ENCODE results near the gene LAMA5. TPM values are rescaled to one million over a fixed set of nuclear protein-coding genes. Genes with fewer than 3 reads are reported as not detected.

LAMA5 gene
- total RNA-seq, 1 donor: 11.1 TPM

DNA sequence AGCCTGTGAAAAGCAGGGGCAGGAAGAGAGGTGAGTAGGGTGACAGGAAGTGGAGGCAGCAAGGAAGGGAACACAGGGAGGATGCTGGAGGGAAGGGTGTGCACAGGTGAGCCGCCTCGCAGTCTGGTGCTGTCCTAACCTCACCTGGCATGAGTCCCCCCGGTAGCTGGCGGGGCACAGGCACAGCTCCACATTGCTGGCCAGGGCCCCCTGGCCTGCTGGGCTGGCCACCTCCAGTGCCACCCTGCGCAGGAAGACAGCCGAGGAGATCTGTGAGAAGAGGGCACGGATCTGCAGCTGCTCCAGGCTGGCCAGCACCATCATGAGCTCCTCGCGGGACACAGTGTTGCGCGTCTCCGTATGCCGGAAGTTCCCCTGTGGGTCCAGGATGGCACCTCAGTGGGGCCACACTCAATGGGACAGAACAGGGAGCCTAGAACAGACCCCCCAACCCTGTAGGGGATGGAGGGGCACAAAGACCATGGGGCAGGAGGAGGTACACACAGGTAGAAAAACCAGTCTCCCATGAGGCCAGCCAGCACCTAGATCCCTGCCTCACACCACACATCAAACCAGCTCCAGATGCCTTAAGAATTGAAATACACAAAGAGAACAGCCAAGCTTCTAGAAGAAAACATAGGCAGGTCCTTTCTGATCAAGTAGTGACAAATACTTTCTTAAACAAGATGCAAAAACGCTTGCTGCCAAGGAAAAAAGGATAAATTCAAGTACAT is 41.8 kb downstream of the LAMA5 start:
- DNase-seq (ENCODE audit: low read depth): no peak
- no peak overlapping the region for H3K4me3 ChIP-seq (ENCODE audit: low read depth, low read length)
- TF ChIP-seq, protein P1, sequence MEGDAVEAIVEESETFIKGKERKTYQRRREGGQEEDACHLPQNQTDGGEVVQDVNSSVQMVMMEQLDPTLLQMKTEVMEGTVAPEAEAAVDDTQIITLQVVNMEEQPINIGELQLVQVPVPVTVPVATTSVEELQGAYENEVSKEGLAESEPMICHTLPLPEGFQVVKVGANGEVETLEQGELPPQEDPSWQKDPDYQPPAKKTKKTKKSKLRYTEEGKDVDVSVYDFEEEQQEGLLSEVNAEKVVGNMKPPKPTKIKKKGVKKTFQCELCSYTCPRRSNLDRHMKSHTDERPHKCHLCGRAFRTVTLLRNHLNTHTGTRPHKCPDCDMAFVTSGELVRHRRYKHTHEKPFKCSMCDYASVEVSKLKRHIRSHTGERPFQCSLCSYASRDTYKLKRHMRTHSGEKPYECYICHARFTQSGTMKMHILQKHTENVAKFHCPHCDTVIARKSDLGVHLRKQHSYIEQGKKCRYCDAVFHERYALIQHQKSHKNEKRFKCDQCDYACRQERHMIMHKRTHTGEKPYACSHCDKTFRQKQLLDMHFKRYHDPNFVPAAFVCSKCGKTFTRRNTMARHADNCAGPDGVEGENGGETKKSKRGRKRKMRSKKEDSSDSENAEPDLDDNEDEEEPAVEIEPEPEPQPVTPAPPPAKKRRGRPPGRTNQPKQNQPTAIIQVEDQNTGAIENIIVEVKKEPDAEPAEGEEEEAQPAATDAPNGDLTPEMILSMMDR (IDR thresholded peaks at IDR 0.05; ENCODE audit: insufficient read depth, low read length): no peak

DNA sequence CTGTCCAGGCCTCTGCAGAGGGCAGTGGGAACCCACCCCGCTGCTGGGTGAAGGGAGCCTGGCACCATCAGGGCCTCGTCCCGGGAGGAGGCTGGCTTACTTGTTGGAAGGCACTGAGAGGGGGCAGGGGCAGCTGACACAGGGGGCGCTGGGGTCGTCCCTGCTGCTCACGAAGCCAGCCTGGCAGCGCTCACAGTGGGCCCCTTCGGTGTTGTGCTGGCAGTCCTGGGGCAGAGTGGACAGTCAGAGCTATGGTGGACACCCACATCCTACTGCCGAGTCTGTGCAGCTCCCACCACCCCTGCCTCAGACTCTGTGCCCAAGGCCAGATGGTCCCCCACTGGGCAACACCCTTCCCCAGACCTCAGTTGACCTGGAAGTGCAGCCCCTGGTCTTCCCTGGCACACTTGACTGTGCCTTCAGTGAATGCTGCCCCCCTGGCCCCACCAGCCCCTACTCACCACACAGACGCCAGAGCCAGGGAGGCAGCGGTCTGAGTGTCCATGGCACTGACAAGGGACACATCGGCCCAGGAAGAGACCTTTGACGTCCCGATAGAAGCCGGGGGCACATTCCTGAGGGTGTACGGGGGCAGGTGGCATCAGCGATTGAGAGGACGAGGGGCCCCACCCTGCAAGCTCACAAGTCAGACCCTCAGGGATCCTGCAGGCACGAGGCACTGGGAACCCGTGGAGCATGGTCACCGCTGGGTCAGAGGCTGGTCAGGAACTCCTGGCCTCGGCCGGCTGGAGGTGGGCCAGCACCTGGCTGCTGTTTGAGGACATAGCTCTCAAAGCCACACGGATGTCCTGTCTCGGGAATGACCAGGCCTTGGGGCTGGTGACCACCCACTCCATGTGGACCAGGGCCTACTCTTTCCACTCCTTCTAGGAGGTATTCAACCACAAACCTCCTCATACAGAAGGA is 42.9 kb downstream of the LAMA5 start:
- DNase-seq (ENCODE audit: low read depth): no peak
- TF ChIP-seq, protein P1 (IDR thresholded peaks at IDR 0.05; ENCODE audit: insufficient read depth, low read length): no peak
- no peak overlapping the region for H3K4me3 ChIP-seq (ENCODE audit: low read depth, low read length)

DNA sequence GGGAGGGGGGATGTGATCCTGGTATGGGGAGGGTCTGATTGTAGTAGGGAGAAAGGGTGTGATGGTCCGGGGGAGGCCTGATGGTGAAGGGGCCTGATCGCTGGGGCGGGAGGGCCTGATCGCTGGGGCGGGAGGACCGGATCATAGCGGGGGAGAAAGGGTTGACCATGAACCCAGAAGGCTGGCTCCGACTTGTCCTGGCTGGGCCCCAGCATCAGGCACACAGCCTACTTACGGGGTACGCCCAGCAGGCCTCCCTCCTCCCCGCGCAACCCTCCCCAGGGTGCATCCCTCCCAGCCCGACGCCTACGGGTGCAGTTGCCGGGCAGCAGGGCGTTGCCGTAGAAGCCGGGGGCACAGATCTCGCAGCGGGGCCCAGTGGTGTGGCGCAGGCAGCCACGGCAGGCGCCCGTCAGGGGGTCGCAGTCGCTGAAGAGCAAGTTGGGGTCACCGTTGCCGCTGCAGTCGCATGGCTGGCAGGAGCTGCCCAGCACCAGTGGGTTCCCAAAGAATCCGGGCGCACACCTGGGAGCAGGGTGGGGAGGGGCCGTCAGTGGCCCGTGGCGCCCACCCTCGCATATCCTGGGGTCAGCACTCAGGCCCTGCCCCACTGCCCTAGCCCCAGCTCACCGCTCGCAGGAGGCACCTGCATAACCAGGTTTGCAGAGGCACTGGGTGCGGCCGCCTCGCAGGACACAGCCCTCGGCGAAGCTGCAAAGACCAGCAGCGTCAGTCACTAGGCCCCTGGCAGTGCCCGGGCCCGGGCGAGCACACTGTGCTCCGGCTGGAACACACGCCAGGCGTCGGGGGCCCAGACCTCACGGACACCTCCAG is 43.7 kb downstream of the LAMA5 start:
- TF ChIP-seq, protein P1 (IDR thresholded peaks at IDR 0.05; ENCODE audit: insufficient read depth, low read length): no peak

DNA sequence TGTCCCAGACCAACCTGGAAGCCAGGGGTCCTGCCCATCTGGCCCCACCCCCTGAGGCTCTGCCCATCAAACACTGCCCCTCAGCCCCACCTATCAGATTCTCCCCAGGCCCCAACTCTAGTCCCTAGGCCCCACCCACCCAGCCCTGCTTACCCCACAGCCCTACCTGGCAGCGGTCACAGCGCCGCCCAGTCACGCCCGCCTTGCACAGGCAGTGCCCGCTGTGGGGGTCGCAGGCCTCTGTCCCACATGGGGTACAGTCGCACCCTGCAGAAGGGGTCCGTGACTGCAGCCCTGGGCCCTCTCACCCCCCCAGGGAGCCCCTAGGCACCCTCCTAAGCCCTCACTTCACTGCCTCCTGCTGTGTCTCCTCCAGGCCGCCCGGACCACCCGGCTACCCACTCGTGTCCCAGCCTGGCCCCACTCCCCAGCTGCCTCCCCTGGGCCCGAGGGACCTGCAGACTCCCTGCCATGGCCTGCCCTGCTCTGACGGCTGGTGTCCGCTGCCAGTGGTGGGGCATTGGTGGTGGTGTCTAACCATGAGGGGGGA is 44.5 kb downstream of the LAMA5 start:
- TF ChIP-seq, protein P1 (IDR thresholded peaks at IDR 0.05; ENCODE audit: insufficient read depth, low read length): no peak
- H3K4me3 ChIP-seq (ENCODE audit: low read depth, low read length): no peak overlapping the region
- no peak for DNase-seq (ENCODE audit: low read depth)

More for the DNA sequence above, 43.7 kb downstream of the LAMA5 start:
- no peak for DNase-seq (ENCODE audit: low read depth)
- H3K4me3 ChIP-seq (ENCODE audit: low read depth, low read length): no peak overlapping the region

DNA sequence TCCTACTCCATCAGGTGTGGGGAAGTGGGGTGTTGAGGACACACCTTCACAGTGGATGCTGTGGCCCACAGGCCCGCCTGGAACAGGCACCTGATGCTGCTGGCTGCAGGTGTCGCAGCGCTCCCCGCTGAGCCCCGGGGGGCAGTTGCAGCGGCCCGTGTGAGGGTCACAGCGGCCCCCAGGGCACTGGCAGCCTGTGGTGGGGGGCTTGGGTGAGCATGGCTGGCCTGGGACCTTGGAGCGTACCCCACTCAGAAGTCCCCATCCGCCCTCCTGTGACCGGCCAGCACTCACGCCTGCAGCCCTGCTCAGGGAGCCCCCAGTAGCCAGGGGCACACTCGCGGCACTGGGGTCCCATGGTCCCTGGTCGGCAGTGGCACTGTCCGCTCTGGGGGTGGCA is 45.1 kb downstream of the LAMA5 start:
- H3K4me3 ChIP-seq (ENCODE audit: low read depth, low read length): no peak overlapping the region
- DNase-seq (ENCODE audit: low read depth): no peak
- TF ChIP-seq, protein P1 (IDR thresholded peaks at IDR 0.05; ENCODE audit: insufficient read depth, low read length): no peak

DNA sequence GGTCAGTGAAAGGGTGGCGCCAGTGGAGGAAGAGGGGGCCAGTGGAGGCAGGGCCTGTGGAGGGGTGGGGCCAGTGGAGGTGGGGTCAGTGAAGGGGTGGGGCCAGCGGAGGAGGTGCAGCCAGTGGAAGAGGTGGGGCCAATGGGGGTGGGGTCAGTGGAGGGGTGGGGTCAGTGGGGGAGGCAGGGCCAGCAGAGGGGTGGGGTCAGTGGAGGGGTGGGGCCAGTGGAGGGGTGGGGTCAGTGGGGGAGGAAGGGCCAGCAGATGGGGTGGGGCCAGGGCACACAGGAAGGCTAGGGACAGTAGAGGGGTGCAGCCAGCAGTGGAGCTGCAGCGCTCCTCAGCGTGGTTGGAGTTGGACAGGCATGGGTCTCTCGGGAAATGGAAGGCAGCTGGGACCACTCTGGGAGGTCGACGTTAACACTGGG is 45.6 kb downstream of the LAMA5 start:
- TF ChIP-seq, protein P1 (IDR thresholded peaks at IDR 0.05; ENCODE audit: insufficient read depth, low read length): no peak
- no peak for DNase-seq (ENCODE audit: low read depth)
- no peak overlapping the region for H3K4me3 ChIP-seq (ENCODE audit: low read depth, low read length)

Measured in fibroblast of the aortic adventitia (primary cell).